HEK293 (cell line): ENCODE measurements around the gene CDC20.

Experiments used
- CTCF ChIP-seq: fragments of 450-650 bp; formaldehyde crosslinking; IDR thresholded peaks from 2 replicates; pipeline ENCODE4 v1.5.1; 2016; ENCODE audit warnings: missing biosample characterization, missing genetic modification characterization
- ELK4 ChIP-seq: IDR thresholded peaks from 2 replicates; pipeline ENCODE4 v1.6.1; 2011; ENCODE audit warnings: mild to moderate bottlenecking, low read depth, low read length, borderline replicate concordance
- REPIN1 ChIP-seq: fragments of 450-650 bp; formaldehyde crosslinking; IDR thresholded peaks from 2 replicates; pipeline ENCODE4 v1.5.1; 2017; ENCODE audit warnings: missing biosample characterization, missing genetic modification characterization, low read depth
- SETDB1 ChIP-seq: IDR thresholded peaks from one replicate; pipeline ENCODE4 v1.6.1; 2017; ENCODE audit warnings: mild to moderate bottlenecking, low read length, moderate library complexity, mixed read lengths; ENCODE audit not compliant: insufficient read length
- ZBTB49 ChIP-seq: fragments of 450-650 bp; formaldehyde crosslinking; IDR thresholded peaks from 2 replicates; pipeline ENCODE4 v1.5.1; 2016; ENCODE audit warnings: missing biosample characterization, missing genetic modification characterization, low read depth
- ZNF184 ChIP-seq: fragments of 450-650 bp; IDR thresholded peaks from 2 replicates; pipeline ENCODE4 v1.5.1; 2018; ENCODE audit warnings: missing biosample characterization, mild to moderate bottlenecking, missing genetic modification characterization
- ZNF292 ChIP-seq: fragments of 450-650 bp; formaldehyde crosslinking; IDR thresholded peaks from 2 replicates; pipeline ENCODE4 v1.5.1; 2016; ENCODE audit warnings: low read depth, missing biosample characterization, missing genetic modification characterization, borderline replicate concordance
- ZNF544 ChIP-seq: fragments of 450-650 bp; formaldehyde crosslinking; IDR thresholded peaks from 2 replicates; pipeline ENCODE4 v1.5.0; 2017; ENCODE audit warnings: missing biosample characterization, missing genetic modification characterization
- ZNF768 ChIP-seq: fragments of 450-650 bp; formaldehyde crosslinking; IDR thresholded peaks from 2 replicates; pipeline ENCODE4 v1.5.1; 2018; ENCODE audit warnings: missing biosample characterization, mild to moderate bottlenecking, missing genetic modification characterization
- ZNF776 ChIP-seq: fragments of 450-650 bp; formaldehyde crosslinking; IDR thresholded peaks from 2 replicates; pipeline ENCODE4 v1.5.0; 2017; ENCODE audit warnings: missing biosample characterization, missing genetic modification characterization, borderline replicate concordance

GRCh38 chr1:43312212-43312623, 46.6 kb upstream of the CDC20 start:
- no peak for TF ChIP-seq CTCF
- no peak for TF ChIP-seq ZNF544 (tag by site-specific recombination)
- TF ChIP-seq REPIN1 (tag by site-specific recombination), result no peak
- no peak for TF ChIP-seq ZNF184 (tag by site-specific recombination)
- no peak for TF ChIP-seq ZNF768 (tag by site-specific recombination)
- TF ChIP-seq ZBTB49 (tag by site-specific recombination), result no peak
- no peak for TF ChIP-seq ELK4
- TF ChIP-seq ZNF776 (tag by site-specific recombination), result no peak
- TF ChIP-seq SETDB1, result no peak
- no peak for TF ChIP-seq ZNF292 (tag by site-specific recombination)
